CD14-positive monocyte (primary cell): ENCODE measurements around the gene DOCK10. TPM values are rescaled to one million over a fixed set of nuclear protein-coding genes. Genes with fewer than 3 reads are reported as not detected.
"Not testable (repeated sequence)": the region's sequence is repeated elsewhere in the genome, so short reads cannot be mapped to it uniquely, and the experiment has no call there.

Source experiments
- DNase-seq, 3 donors: peaks; one replicate each; pipeline ENCODE4 v3.0.0-alpha.2; 2011 to 2022
- H2AFZ ChIP-seq: 2 replicates; pipeline ENCODE4 v1.6.0; 2012; ENCODE audit warnings: mild to moderate bottlenecking, low read depth, low read length, inconsistent platforms; ENCODE audit not compliant: insufficient read depth, poor library complexity, severe bottlenecking
- H3K27ac ChIP-seq, 2 donors: 1 replicate in 1 of 2; 2 replicates in 1 of 2; pipeline ENCODE4 v1.5.1; 2012 to 2013; ENCODE audit warnings: low read length in 2 of 2, control low read depth in 1 of 2, inconsistent platforms in 1 of 2, low read depth in 1 of 2, mild to moderate bottlenecking in 1 of 2
- H3K27me3 ChIP-seq, 2 donors: one replicate each; pipeline versions ENCODE4 v1.6.0 to v1.6.1; 2011 to 2013; ENCODE audit warnings: low read length in 2 of 2; ENCODE audit not compliant: control insufficient read depth in 2 of 2, insufficient read depth in 2 of 2
- H3K36me3 ChIP-seq, 2 donors: replicated peaks in 1 of 2; 1 replicate in 1 of 2; 2 replicates in 1 of 2; pipeline versions ENCODE4 v1.5.1 to v1.6.1; 2012 to 2013; ENCODE audit warnings: low read length in 2 of 2, control low read depth in 1 of 2, inconsistent platforms in 1 of 2, mild to moderate bottlenecking in 1 of 2; ENCODE audit not compliant: insufficient read depth in 2 of 2, control insufficient read depth in 1 of 2
- H3K4me1 ChIP-seq, 2 donors: 1 replicate in 1 of 2; 2 replicates in 1 of 2; pipeline versions ENCODE4 v1.5.1 to v1.6.1; 2012 to 2013; ENCODE audit warnings: low read length in 2 of 2, control low read depth in 1 of 2, inconsistent platforms in 1 of 2, mild to moderate bottlenecking in 1 of 2, moderate library complexity in 1 of 2; ENCODE audit not compliant: insufficient read depth in 2 of 2, control insufficient read depth in 1 of 2
- H3K4me2 ChIP-seq: replicated peaks from 2 replicates; pipeline ENCODE3; 2012; ENCODE audit warnings: low read length, moderate library complexity, mild to moderate bottlenecking; ENCODE audit not compliant: poor library complexity, severe bottlenecking; ENCODE audit errors: extremely low read depth
- H3K4me3 ChIP-seq, 3 experiments: fragments of 200-600 bp in 1 of 3; sonication (generic) in 1 of 3; replicated peaks in 1 of 3; 1 replicate in 2 of 3; 2 replicates in 1 of 3; pipeline ENCODE4 v1.5.1; 2011 to 2013; ENCODE audit warnings: low read length in 3 of 3, mild to moderate bottlenecking in 3 of 3, control low read depth in 2 of 3, low read depth in 2 of 3, inconsistent platforms in 1 of 3, moderate library complexity in 1 of 3
- H3K79me2 ChIP-seq: 2 replicates; pipeline ENCODE4 v1.6.0; 2012; ENCODE audit warnings: mild to moderate bottlenecking, control low read depth, inconsistent platforms, low read length, moderate library complexity; ENCODE audit not compliant: insufficient read depth
- H3K9ac ChIP-seq: 2 replicates; pipeline ENCODE4 v1.6.0; 2017; ENCODE audit warnings: low read length, mild to moderate bottlenecking; ENCODE audit not compliant: insufficient read depth, poor library complexity, severe bottlenecking
- H3K9me3 ChIP-seq, 2 donors: replicated peaks in 1 of 2; 1 replicate in 1 of 2; 2 replicates in 1 of 2; pipeline versions ENCODE4 v1.5.1 to v1.6.1; 2012 to 2013; ENCODE audit warnings: low read length in 2 of 2, control low read depth in 1 of 2; ENCODE audit not compliant: control insufficient read depth in 1 of 2, insufficient read depth in 1 of 2
- H4K20me1 ChIP-seq: 2 replicates; pipeline ENCODE4 v1.6.0; 2012; ENCODE audit warnings: mild to moderate bottlenecking, low read length, control low read depth, moderate library complexity; ENCODE audit not compliant: insufficient read depth
- H3K27ac Mint-ChIP-seq, 7 donors: one replicate each; pipeline ENCODE4 v1.8.0; 2020; ENCODE audit warnings: mild to moderate bottlenecking in 7 of 7, mixed read lengths in 7 of 7, moderate library complexity in 6 of 7, inconsistent platforms in 2 of 7
- H3K27me3 Mint-ChIP-seq, 3 donors: one replicate each; pipeline ENCODE4 v1.8.0; 2021 to 2022; ENCODE audit warnings: low read depth in 3 of 3, mild to moderate bottlenecking in 3 of 3, mixed read lengths in 3 of 3, moderate library complexity in 3 of 3, inconsistent platforms in 1 of 3
- H3K36me3 Mint-ChIP-seq, 2 donors: one replicate each; pipeline ENCODE4 v1.8.0; 2020; ENCODE audit warnings: mixed read lengths in 2 of 2, inconsistent platforms in 1 of 2, mild to moderate bottlenecking in 1 of 2
- H3K4me1 Mint-ChIP-seq: one replicate; pipeline ENCODE4 v1.8.0; 2020; ENCODE audit warnings: mild to moderate bottlenecking, mixed read lengths
- H3K4me3 Mint-ChIP-seq, 2 donors: one replicate each; pipeline ENCODE4 v1.8.0; 2020; ENCODE audit warnings: mild to moderate bottlenecking in 2 of 2, mixed read lengths in 2 of 2, moderate library complexity in 1 of 2
- H3K9me3 Mint-ChIP-seq, 7 donors: one replicate each; pipeline ENCODE4 v1.8.0; 2020 to 2022; ENCODE audit warnings: mixed read lengths in 7 of 7, mild to moderate bottlenecking in 6 of 7, moderate library complexity in 6 of 7, inconsistent platforms in 2 of 7
- CTCF ChIP-seq: fragments of 200-600 bp; IDR thresholded peaks from one replicate; pipeline ENCODE4 v1.8.0; 2022; ENCODE audit warnings: antibody characterized with exemption, mild to moderate bottlenecking
- WGBS: methylation state at CpG from one replicate; pipeline ENCODE4 v1.1.5; 2013; ENCODE audit warnings: missing lambda C conversion rate; ENCODE audit not compliant: insufficient coverage; 5-methylcytosine and 5-hydroxymethylcytosine counted together
- intact Hi-C, 2 donors: fragments of 100-400 bp; cut with micrococcal nuclease; formaldehyde crosslinking; loops; one replicate each; pipeline versions ENCODE4 v1.15.0 to v1.15.1; 2023
- polyA plus RNA-seq, 3 donors: library from polyadenylated mRNA; depleted of rRNA in 1 of 3; unstranded in 2 of 3; stranded (reverse) in 1 of 3; fragments of 300-500 nt in 2 of 3; fragments of >200 nt in 1 of 3; fragmentation: Illumina TruSeq in 2 of 3; gene quantifications; 1 replicate in 2 of 3; 2 replicates in 1 of 3; pipeline ENCODE4 v1.2.3, GENCODE V29; 2012 to 2021

Gene DOCK10
- polyA plus RNA-seq, 3 donors, result 9.5 to 30.9 (median 16.5) TPM

DNA sequence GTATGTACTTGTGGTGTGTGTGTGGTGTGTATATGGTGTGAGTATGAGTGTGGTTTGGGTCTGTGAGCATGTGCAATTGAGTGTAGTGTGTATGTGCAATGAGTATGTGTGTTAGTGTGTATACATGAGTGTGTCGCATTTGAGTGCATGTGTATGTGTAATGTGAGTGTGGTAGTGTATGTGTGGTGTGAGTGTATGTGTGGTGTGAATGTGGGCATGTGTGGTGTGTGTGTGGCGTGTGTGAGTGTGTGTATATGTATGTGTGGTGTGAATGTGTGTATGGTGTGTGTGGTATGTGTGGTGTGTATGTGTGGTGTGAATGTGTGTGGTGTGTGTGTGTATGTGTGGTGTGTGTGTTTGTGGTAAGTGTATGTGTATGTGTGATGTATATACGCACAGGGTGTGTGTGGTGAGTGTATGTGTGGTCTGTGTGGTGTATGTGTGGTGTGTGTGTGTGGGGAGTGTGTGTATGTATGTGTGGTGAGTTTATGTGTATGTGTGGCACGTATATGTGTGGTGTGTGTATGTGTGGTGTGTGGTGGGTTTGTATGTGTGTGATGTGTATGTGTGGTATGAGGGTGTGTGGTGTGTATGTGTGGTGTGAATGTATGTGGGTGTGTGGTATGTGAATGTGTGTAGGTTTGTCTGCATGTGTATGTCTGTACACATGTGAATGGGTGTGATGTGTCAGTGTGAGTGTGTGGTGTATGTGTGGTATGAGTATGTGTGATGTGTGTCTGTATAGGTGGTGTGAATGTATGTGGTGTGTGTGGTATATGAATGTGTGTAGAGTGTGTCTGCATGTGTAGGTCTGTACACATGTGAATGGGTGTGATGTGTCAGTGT lies 123.4 kb downstream of the DOCK10 start:
- Histone ChIP-seq H2AFZ (no peak overlapping the region), H4K20me1 (no peaks in the 10 kb centered on the region), H3K9ac (no peak overlapping the region), H3K79me2 (peaks cover 56% of the 10 kb centered on the region), H3K4me1 (peaks cover 30 to 38% of the 10 kb centered on the region in 2 donors), H3K4me3 (no peak overlapping the region), H3K4me2 (no peak overlapping the region), H3K9me3 (no peaks in the 10 kb centered on the region), H3K27me3 (no peaks in the 10 kb centered on the region), H3K36me3 (peaks cover 7 to 37% of the 10 kb centered on the region in 2 donors), H3K27ac (peak overlapping the region in 1 of 2 donors; percentile 2)
- 94% methylated on average over 4 of the region's 4 CpGs for WGBS
- peaks cover 18% of the 10 kb centered on the region for H3K4me1 Mint-ChIP-seq
- intact Hi-C loops, result no loop called here
- no peak overlapping the region for H3K27ac Mint-ChIP-seq
- no peaks in the 10 kb centered on the region for H3K9me3 Mint-ChIP-seq
- H3K4me3 Mint-ChIP-seq, result no peak overlapping the region
- no peak for TF ChIP-seq CTCF
- peaks cover 14 to 16% of the 10 kb centered on the region in 2 donors for H3K36me3 Mint-ChIP-seq
- H3K27me3 Mint-ChIP-seq, result no peaks in the 10 kb centered on the region
- no peak for DNase-seq

DNA sequence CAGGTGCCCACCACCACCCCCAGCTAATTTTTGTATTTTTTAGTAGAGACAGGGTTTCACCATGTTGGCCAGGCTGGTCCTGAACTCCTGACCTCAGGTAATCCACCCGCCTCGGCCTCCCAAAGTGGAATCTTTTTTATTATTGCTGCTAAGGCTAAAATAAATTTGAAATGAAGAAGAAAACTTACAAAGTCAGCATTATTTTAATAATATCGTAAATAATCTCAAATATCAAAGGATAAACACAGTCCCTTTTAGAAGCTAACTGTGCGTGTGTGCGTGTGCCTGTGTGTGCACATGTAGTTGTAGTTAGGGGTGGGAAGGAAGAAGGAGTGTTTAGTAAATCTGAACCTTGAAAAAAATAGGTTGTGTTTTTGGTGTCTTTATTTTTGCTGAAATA lies 125.0 kb downstream of the DOCK10 start:
- H3K79me2 ChIP-seq, result peaks cover 64% of the 10 kb centered on the region
- H3K4me3 Mint-ChIP-seq, H3K9me3 Mint-ChIP-seq: not testable (repeated sequence)

More for the DNA sequence above, 125.0 kb downstream of the DOCK10 start:
- H3K4me1 Mint-ChIP-seq, H3K27me3 ChIP-seq, H4K20me1 ChIP-seq, intact Hi-C loops, H3K9ac ChIP-seq, H3K27ac ChIP-seq, H3K9me3 ChIP-seq, H3K27ac Mint-ChIP-seq, H3K4me2 ChIP-seq, DNase-seq, H3K27me3 Mint-ChIP-seq, H2AFZ ChIP-seq, H3K4me3 ChIP-seq: not testable (repeated sequence)
- no CpG with 5 or more reads among the region's 5 CpGs for WGBS
- H3K36me3 Mint-ChIP-seq, result peaks cover 13 to 16% of the 10 kb centered on the region in 2 donors
- H3K4me1 ChIP-seq, result peaks cover 14 to 22% of the 10 kb centered on the region in 2 donors
- peaks cover 7 to 37% of the 10 kb centered on the region in 2 donors for H3K36me3 ChIP-seq
